HG03060 (cell line): ENCODE measurements around the gene BMPER.
"Not testable (repeated sequence)": the region's sequence is repeated elsewhere in the genome, so short reads cannot be mapped to it uniquely, and the experiment has no call there.

ENCODE experiments used
- ATAC-seq: cut with Tn5 transposase; IDR thresholded peaks from one replicate; pipeline ENCODE4 v1.9.1; 2021; ENCODE audit warnings: low read depth, moderate number of reproducible peaks; ENCODE audit not compliant: unreplicated experiment

Gene BMPER

DNA sequence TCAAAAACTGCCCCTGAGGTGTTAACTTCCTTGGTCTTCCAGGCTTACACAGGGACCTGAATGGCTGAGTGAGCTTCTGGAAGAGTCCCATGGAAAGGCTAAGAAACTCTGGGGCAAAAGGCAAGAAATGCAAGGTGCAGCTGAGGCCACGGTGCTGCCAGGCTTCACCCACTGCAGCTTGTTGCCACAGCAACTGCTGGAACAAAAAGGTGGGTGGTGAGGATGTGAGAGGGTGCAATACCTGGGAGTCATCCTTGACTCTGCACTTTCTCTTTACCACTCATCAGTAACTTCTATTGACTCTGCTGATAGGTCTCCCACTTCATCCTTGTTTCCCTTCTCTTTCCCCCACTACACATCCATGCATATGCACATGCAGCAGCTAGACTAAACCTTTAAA, 258.6 kb downstream of the BMPER start:
- no peak for ATAC-seq

DNA sequence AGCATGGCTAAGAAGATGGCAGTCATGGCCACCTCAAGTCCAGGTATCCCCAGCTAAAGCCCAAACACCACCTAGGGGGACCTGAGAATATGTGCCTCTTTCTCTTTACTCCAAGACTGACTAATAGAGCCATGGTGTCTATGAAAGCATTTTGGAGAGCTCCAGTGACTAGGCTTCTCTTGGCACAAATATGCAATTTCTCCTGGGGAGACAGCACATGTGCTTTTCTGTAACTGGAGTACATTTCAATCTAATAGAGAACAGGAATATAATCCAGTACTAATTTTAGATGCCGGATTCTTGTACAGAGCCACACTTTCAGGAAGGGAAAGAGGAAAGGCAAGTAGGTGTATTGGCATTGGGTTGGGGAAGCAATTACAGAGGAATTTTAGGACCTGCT, 260.1 kb downstream of the BMPER start:
- ATAC-seq, result no peak

DNA sequence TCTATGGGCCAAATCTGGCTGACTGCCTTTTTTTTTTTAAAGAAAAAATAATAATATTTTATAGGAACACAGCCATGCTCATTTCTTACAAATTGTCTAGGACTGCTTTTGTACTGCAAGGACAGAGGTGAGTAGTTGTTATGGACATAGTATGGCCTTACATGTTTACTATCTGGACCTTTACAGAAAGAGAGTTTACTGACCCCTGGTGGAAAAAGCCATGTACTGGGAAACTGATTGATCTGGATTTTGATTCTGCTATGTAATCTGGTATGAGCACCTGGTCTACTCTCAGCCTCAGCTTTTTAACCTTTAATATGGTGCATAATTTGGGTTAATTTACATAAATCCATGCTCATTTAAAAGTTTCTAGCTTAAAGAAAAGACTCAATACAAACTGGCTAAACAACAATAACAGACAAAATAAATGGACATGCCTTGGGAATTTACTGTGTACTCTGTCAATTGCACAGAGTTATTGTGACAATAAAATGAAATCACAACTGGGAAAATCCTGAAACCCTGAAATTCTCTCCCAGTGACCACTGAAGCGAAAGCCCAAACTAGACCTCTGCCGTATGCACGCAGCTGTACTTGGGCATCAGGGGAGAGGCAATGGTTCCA, 260.7 kb downstream of the BMPER start:
- ATAC-seq, result no peak

DNA sequence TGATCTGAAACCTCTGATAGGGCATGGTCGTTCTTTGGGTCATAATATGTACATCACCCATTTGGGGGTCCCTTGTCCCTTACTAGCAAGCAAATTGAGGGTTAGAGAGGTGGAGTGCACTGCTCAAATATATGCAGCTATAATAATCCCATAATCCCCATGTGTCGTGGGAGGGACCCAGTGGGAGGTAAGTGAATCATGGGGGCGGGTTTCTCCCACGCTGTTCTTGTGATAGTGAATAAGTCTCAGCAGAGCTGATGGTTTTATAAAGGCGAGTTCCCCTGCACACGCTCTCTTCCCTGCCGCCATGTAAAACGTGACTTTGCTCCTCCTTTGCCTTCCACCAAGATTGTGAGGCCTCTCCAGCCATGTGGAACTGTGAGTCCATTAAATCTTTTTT, 262.7 kb downstream of the BMPER start:
- no peak for ATAC-seq

DNA sequence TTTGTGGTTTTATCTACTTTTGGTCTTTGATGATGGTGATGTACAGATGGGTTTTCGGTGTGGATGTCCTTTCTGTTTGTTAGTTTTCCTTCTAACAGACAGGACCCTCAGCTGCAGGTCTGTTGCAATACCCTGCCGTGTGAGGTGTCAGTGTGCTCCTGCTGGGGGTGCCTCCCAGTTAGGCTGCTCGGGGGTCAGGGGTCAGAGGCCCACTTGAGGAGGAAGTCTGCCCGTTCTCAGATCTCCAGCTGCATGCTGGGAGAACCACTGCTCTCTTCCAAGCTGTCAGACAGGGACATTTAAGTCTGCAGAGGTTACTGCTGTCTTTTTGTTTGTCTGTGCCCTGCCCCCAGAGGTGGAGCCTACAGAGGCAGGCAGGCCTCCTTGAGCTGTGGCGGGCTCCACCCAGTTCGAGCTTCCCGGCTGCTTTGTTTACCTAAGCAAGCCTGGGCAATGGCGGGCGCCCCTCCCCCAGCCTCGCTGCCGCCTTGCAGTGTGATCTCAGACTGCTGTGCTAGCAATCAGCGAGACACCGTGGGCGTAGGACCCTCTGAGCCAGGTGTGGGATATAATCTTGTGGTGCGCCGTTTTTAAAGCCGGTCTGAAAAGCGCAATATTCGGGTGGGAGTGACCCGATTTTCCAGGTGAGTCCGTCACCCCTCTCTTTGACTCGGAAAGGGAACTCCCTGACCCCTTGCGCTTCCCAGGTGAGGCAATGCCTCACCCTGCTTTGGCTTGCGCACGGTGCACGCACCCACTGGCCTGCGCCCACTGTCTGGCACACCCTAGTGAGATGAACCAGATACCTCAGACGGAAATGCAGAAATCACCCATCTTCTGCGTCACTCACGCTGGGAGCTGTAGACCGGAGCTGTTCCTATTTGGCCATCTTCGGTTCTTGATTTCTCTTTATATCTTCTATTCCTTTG, 269.6 kb downstream of the BMPER start:
- ATAC-seq, result not testable (repeated sequence)

DNA sequence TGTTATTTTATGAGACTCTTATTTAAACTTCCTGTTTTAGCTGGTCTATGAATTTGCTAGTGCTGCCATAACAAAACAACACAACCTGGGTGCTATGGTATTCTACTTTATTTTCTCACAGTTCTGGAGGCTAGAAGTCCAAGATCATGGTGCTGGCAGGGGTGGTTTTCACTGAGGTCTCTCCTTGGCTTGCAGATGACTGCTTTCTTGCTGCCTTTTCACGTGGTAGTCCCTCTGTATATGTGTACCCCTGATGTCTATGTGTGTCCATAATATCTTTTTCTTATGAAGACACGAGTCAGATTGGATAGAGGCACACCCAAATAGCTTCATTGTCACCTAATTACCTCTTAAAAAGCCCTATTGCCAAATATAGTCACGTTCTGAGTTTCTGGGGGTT, 270.5 kb downstream of the BMPER start:
- ATAC-seq, result no peak

DNA sequence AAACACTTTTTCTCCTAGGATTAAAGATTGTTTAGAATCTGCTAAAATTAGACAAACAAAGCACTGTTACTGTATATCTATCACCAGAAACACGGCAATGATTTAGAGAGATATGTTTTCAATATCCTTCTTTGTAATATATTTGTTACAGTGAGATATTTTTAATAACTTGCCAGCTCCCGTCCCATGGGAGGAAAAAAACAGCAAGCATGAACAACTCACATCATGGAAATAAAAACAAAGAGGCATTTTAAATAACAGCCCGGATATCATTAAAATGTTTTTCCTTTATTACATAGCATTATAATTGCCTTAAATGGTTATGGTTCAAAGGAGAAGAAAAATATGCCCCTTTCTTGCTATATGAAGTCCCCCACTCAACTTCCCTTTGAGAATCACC, 272.1 kb downstream of the BMPER start:
- no peak for ATAC-seq

DNA sequence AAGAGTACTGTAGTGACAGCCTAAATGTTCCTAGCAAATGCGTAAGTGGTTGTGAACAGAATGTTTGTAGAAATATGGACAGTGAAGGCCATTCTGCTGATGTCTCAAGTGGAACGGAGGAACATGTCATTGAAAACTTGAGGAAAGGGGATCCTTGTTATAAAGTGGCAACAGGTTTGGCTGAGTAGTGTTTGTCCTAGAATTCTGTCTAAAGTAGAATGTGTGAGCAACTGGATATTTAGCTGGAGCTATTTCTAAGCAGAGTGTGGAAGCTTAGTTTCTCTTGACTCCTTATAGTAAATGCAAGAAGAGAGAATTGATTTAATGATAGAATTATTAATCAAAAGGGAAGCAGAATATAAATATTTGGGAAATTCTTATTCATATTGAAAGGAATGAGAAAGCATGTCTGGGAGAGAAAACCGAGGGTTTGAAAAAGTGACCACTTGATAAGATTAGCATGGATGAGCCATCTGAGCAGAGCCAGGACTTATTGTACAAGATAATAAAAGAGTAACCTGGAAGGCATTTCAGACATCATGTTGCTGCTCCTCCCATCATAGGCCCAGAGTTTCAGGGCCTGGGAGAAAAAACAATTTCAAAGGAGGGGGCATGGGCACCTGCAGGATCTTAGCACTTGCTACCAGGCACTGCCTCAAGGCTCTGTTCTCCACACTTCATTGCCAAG, 276.1 kb downstream of the BMPER start:
- no peak for ATAC-seq

DNA sequence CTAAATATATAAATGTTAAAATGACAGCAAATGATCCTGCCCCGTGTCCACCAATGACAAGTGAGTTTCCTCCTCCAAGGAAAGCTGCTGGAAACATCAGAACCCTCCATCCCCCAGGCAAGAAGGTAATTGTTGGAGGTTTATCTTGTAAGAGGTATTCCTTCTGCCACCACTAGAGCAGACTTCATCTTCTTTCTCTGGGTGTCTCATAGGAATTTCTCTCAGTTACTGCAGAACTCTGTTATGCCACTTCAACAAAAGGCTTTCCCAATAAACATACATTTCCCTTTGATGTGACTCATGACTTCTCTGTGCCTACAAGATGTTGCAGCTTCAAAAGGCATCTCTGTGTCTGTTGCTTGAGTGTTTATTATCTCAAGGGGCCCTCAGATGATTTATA, 279.1 kb downstream of the BMPER start:
- no peak for ATAC-seq

DNA sequence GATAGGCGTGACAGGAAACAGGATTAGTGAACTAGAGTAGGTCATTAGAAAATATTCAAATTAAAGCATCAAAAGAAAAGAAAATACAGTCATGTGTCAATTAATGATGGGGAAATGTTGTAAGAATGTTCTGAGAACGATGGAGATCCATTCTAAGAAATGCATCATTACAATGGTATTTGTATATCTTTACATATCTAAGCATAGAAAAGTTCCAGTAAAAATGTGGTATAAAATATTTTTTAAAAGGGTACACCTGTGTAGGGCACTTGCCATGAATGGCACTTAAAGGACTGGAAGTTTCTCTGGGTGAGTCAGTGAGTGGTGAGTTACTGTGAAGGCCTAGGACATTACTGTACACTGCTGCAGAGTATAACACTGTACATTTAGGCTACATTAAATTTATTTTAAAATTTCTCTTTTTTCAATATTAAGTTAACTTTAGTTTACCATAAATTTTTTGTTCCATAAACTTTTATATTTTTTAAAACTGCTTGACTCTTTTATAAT, 282.5 kb downstream of the BMPER start:
- no peak for ATAC-seq

DNA sequence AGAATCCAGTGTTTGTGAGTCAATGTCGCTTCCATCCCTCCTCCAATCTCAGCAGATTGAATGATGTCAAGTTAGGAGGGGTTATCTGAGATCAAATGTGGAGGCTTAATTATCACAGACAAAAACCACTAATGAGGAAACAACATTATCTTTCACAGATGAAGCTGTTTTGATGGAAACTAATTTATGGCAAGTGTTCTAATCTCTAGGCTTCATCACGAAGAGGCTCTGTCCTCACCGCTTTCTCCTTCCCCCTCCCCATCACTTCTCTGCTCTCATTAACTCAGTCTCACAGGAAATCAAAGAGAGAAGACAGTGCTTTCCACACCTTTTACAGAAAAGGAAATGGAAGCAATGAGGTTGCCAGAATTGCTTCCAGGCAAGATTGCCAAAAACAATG, 283.7 kb downstream of the BMPER start:
- ATAC-seq, result no peak

DNA sequence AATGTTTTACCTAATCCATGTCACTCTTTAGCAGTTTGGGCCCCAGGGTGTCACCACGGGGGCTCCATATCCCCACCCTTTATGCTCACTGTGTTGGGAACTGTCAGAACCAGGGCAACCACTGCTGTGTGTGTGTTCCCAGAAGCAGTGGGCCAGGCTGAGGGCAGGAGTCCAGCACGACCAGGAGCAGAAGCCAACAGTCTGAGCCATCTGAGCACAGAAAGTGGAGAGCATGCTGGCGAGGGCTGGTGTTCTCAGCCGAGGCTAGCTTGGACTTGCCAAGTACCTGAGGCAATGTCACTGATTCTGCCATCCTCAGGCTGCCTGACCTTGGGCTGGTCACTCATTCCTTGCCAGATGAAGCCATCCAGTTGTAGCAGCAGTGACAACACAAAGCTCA, 285.0 kb downstream of the BMPER start:
- no peak for ATAC-seq

DNA sequence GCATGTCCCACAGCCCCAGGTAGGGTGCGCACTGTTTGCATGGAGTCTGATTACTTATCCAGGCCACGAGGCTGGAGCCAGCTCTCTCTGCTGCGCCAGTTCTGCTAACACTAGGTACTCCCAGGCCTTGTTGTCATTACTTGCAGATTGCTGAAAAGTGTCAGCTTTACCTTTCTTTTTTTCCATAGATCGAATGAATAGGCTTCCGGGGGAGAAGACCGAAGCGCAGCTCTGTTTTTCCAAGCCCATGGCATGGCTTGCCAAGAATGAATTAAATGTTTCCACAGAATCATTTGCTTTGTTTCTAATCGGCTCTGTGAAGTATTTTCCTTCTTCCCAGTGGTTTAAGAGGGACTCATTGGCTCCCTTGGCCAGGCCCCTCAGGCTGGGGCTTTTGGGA, 285.8 kb downstream of the BMPER start:
- ATAC-seq, result no peak

DNA sequence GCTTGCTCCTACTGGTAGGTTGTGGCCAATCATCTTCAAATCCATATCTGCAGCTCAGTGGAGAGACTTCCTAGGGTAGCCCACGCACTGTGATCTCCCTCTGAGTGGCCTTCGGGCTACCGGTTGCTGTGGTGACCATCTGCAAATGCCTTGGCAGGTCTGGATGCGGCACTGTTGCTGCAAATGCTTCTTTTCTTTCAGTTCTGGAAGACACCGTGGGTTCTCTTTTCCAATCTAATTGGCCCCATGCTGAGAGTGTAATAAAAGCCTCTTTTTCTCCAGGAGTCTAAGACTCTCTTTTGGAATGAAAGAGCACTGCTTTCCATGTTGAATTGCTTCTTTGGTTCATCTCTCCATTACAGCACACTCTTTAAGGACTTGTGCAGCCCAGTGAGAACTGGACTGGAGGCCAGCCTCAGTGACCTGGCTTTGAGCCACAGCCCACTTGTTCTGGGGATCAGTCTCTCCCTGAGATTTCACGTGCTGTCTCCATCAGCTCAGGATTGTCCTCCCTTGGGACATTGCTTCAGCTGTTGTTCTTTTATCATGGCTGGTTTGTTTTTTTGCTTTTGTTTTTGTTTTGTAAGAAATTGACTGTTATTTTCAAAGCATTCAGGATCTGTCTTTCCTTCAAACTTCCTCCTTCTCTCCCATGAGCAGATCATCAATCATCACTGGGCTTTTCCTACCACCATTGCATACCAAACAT, 286.6 kb downstream of the BMPER start:
- no peak for ATAC-seq

DNA sequence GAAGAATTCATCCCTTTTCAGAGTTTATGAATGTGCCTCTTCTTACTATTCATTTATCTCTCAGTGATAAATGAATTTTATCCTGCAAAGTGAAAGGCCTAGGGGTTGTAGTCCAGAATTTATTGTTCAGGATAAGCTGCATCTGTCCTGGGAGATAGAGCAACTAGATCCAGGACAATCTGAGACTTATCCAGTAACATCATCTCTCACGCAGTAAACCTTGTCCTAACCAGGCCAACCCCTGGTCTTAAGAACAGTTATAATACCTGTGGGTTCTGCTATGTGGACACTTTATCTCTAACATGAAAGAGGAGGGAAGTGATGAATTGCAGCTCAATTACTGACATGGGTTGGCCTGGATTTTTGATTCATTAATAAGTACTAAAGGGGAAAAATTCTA, 287.6 kb downstream of the BMPER start:
- ATAC-seq, result no peak

DNA sequence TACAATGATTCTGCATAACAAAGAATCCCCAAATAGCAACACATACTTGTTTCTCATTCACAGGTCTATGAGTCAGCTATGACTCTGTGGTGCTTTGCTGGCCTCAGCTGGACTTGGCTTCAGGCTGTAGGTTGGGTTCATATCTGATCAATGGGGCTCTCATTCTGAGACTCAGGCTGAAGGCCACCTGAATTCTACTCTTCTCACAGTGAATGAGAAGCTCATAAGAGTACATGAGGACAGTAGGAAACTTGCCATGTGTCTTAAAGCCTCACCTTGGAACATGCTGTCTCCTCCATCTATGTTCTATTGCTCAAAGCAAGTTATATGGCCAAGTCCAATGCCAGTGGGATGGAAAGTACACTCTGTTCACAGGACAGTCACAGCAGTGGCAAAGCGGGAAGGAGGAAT, 292.9 kb downstream of the BMPER start:
- no peak for ATAC-seq
